ENCODE measurements around the gene ITPRIP.

The ITPRIP gene

DNA sequence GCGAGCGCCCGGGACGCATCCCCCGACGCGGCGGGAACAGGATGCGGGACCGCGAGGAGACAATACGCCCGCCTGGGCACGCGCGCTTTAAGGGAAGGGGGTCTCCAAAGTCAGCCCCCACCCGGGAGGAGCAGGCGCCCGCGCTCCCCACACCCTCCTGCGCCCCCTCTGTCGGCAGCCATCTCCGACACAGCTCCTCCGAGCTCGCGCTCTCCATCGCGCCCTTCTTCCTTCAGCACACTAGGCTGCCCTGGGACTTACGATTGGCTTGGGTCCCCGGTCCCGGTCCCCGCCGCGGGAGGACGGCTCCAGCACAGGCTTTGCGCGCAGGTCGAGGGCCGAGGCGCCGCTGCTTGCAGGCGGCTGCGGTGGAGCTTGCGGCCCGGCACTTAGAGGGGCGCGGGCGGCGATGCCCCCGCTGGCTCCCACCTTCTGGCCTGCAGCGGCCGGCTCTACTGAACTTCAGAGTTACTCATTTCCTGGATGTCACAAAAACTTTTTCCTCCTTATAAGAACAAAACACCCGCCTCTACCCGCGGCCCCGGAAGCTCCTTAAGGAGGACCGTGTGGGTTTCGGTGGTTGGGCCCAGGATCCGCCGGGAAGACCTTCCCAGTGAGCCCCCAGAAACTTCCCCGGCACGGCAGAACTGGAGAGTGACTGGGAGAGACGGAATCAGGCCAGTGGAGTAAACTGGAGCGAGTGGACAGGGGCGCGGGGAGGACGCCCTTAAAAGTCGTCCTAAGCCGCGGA is at the start of gene ITPRIP (continued):
- TF ChIP-seq ZNF19 (tag by site-specific recombination; IDR thresholded peaks at IDR 0.05; ENCODE audit: low read depth) (no peak), IKZF3 (tag by site-specific recombination; IDR thresholded peaks at IDR 0.05) (no peak), ZNF138 (tag by site-specific recombination; IDR thresholded peaks at IDR 0.05; ENCODE audit: borderline replicate concordance) (no peak), ZNF2 (tag by site-specific recombination; IDR thresholded peaks at IDR 0.05) (no peak), ZNF792 (tag by site-specific recombination; IDR thresholded peaks at IDR 0.05) (no peak), ZNF501 (tag by site-specific recombination; IDR thresholded peaks at IDR 0.05) (peak; percentile 29; the same call in 1 of the 2 replicates), OSR2 (tag by site-specific recombination; IDR thresholded peaks at IDR 0.05) (peak; percentile 40; the same call in 1 of the 2 replicates), KLF9 (tag by site-specific recombination; IDR thresholded peaks at IDR 0.05; ENCODE audit: low read depth) (no peak), ZNF654 (tag by site-specific recombination; IDR thresholded peaks at IDR 0.05; ENCODE audit: low read depth) (no peak), ZNF366 (tag by site-specific recombination; conservative IDR thresholded peaks at IDR 0.05) (0 out of 2 replicates have a peak, but pooled peaks have one; percentile 18), GLIS2 (tag by site-specific recombination; IDR thresholded peaks at IDR 0.05) (peak; percentile 62), MEIS1 (CRISPR knock-in tag; IDR thresholded peaks at IDR 0.05; ENCODE audit: borderline replicate concordance) (no peak), ZNF658 (tag by site-specific recombination; IDR thresholded peaks at IDR 0.05) (no peak), ZBTB17 (tag by site-specific recombination; IDR thresholded peaks at IDR 0.05) (peak; percentile 96), ZNF354C (tag by site-specific recombination; IDR thresholded peaks at IDR 0.05; ENCODE audit: borderline replicate concordance, low read depth) (no peak)
- TF ChIP-seq, protein P1, sequence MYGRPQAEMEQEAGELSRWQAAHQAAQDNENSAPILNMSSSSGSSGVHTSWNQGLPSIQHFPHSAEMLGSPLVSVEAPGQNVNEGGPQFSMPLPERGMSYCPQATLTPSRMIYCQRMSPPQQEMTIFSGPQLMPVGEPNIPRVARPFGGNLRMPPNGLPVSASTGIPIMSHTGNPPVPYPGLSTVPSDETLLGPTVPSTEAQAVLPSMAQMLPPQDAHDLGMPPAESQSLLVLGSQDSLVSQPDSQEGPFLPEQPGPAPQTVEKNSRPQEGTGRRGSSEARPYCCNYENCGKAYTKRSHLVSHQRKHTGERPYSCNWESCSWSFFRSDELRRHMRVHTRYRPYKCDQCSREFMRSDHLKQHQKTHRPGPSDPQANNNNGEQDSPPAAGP (tag by site-specific recombination; IDR thresholded peaks at IDR 0.05) = peak; percentile 47; the same call in 1 of the 2 replicates
- TF ChIP-seq, protein P2, sequence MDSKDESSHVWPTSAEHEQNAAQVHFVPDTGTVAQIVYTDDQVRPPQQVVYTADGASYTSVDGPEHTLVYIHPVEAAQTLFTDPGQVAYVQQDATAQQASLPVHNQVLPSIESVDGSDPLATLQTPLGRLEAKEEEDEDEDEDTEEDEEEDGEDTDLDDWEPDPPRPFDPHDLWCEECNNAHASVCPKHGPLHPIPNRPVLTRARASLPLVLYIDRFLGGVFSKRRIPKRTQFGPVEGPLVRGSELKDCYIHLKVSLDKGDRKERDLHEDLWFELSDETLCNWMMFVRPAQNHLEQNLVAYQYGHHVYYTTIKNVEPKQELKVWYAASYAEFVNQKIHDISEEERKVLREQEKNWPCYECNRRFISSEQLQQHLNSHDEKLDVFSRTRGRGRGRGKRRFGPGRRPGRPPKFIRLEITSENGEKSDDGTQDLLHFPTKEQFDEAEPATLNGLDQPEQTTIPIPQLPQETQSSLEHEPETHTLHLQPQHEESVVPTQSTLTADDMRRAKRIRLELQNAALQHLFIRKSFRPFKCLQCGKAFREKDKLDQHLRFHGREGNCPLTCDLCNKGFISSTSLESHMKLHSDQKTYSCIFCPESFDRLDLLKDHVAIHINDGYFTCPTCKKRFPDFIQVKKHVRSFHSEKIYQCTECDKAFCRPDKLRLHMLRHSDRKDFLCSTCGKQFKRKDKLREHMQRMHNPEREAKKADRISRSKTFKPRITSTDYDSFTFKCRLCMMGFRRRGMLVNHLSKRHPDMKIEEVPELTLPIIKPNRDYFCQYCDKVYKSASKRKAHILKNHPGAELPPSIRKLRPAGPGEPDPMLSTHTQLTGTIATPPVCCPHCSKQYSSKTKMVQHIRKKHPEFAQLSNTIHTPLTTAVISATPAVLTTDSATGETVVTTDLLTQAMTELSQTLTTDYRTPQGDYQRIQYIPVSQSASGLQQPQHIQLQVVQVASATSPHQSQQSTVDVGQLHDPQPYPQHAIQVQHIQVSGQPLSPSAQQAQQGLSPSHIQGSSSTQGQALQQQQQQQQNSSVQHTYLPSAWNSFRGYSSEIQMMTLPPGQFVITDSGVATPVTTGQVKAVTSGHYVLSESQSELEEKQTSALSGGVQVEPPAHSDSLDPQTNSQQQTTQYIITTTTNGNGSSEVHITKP (tag by site-specific recombination; IDR thresholded peaks at IDR 0.05) = no peak; the same call in 1 of the 2 replicates
- TF ChIP-seq, protein P3, sequence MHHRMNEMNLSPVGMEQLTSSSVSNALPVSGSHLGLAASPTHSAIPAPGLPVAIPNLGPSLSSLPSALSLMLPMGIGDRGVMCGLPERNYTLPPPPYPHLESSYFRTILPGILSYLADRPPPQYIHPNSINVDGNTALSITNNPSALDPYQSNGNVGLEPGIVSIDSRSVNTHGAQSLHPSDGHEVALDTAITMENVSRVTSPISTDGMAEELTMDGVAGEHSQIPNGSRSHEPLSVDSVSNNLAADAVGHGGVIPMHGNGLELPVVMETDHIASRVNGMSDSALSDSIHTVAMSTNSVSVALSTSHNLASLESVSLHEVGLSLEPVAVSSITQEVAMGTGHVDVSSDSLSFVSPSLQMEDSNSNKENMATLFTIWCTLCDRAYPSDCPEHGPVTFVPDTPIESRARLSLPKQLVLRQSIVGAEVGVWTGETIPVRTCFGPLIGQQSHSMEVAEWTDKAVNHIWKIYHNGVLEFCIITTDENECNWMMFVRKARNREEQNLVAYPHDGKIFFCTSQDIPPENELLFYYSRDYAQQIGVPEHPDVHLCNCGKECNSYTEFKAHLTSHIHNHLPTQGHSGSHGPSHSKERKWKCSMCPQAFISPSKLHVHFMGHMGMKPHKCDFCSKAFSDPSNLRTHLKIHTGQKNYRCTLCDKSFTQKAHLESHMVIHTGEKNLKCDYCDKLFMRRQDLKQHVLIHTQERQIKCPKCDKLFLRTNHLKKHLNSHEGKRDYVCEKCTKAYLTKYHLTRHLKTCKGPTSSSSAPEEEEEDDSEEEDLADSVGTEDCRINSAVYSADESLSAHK (tag by site-specific recombination; IDR thresholded peaks at IDR 0.05) = 0 out of 2 replicates have a peak, but pooled peaks have one; percentile 22
- TF ChIP-seq, protein P4, sequence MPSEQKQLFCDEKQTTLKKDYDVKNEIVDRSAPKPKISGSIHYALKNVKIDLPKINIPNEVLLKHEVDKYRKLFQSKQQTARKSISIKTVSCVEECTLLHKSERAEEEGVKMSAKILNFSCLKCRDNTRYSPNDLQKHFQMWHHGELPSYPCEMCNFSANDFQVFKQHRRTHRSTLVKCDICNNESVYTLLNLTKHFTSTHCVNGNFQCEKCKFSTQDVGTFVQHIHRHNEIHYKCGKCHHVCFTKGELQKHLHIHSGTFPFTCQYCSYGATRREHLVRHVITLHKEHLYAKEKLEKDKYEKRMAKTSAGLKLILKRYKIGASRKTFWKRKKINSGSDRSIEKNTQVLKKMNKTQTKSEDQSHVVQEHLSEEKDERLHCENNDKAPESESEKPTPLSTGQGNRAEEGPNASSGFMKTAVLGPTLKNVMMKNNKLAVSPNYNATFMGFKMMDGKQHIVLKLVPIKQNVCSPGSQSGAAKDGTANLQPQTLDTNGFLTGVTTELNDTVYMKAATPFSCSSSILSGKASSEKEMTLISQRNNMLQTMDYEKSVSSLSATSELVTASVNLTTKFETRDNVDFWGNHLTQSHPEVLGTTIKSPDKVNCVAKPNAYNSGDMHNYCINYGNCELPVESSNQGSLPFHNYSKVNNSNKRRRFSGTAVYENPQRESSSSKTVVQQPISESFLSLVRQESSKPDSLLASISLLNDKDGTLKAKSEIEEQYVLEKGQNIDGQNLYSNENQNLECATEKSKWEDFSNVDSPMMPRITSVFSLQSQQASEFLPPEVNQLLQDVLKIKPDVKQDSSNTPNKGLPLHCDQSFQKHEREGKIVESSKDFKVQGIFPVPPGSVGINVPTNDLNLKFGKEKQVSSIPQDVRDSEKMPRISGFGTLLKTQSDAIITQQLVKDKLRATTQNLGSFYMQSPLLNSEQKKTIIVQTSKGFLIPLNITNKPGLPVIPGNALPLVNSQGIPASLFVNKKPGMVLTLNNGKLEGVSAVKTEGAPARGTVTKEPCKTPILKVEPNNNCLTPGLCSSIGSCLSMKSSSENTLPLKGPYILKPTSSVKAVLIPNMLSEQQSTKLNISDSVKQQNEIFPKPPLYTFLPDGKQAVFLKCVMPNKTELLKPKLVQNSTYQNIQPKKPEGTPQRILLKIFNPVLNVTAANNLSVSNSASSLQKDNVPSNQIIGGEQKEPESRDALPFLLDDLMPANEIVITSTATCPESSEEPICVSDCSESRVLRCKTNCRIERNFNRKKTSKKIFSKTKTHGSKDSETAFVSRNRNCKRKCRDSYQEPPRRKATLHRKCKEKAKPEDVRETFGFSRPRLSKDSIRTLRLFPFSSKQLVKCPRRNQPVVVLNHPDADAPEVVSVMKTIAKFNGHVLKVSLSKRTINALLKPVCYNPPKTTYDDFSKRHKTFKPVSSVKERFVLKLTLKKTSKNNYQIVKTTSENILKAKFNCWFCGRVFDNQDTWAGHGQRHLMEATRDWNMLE (tag by site-specific recombination; conservative IDR thresholded peaks at IDR 0.05; ENCODE audit: low read depth) = 0 out of 2 replicates have a peak, but pooled peaks have one; percentile 28
- TF ChIP-seq, protein P5, sequence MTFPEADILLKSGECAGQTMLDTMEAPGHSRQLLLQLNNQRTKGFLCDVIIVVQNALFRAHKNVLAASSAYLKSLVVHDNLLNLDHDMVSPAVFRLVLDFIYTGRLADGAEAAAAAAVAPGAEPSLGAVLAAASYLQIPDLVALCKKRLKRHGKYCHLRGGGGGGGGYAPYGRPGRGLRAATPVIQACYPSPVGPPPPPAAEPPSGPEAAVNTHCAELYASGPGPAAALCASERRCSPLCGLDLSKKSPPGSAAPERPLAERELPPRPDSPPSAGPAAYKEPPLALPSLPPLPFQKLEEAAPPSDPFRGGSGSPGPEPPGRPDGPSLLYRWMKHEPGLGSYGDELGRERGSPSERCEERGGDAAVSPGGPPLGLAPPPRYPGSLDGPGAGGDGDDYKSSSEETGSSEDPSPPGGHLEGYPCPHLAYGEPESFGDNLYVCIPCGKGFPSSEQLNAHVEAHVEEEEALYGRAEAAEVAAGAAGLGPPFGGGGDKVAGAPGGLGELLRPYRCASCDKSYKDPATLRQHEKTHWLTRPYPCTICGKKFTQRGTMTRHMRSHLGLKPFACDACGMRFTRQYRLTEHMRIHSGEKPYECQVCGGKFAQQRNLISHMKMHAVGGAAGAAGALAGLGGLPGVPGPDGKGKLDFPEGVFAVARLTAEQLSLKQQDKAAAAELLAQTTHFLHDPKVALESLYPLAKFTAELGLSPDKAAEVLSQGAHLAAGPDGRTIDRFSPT (tag by site-specific recombination; IDR thresholded peaks at IDR 0.05) = peak; percentile 13
- TF ChIP-seq, protein P6, sequence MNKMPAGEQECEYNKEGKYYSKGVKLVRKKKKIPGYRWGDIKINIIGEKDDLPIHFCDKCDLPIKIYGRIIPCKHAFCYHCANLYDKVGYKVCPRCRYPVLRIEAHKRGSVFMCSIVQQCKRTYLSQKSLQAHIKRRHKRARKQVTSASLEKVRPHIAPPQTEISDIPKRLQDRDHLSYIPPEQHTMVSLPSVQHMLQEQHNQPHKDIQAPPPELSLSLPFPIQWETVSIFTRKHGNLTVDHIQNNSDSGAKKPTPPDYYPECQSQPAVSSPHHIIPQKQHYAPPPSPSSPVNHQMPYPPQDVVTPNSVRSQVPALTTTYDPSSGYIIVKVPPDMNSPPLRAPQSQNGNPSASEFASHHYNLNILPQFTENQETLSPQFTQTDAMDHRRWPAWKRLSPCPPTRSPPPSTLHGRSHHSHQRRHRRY (tag by site-specific recombination; IDR thresholded peaks at IDR 0.05) = no peak
